Measurements from ENCODE around the gene LIN37.

The LIN37 gene

GRCh38 chr19:35777086-35777841 lies 28.9 kb downstream of the LIN37 start:
- DNase-seq = no peak

DNA sequence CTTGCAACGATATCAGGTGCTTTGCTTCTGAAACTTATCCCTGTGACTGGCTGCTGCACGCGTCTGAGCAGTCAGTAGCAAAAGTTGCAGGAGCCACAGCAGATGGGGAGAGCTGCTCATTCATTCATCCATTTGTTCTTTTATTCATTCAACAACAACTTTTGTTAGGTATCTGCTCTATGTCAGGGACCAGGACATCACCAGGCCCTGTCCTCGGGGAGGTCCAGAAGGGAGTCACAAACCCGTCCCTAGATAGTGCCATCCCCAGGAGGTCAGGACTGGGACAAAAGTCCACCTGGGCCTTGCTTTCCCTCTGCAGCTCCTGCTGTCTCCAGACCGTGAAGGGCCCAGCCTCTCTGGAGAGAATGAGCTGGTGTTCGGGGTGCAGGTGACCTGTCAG lies 29.6 kb downstream of the LIN37 start:
- DNase-seq = no peak

DNA sequence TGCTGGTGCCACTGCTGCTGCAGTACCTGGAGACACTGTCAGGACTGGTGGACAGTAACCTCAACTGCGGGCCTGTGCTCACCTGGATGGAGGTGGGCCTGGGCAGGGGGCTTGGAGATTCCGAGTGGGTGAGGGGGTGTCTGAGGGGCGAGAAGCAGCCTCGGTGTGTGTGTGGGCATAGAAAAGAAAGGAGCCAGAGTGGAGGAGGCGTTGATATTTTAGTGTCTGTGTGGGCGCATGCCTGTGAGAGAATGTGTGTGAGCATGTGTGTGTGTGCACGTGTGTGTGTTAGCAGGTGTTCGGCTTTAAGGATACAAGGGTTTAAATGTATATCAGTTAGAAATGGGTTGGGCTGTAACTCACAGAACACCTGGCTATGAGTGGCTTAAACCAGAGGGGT lies 30.7 kb downstream of the LIN37 start:
- no peak for DNase-seq

DNA sequence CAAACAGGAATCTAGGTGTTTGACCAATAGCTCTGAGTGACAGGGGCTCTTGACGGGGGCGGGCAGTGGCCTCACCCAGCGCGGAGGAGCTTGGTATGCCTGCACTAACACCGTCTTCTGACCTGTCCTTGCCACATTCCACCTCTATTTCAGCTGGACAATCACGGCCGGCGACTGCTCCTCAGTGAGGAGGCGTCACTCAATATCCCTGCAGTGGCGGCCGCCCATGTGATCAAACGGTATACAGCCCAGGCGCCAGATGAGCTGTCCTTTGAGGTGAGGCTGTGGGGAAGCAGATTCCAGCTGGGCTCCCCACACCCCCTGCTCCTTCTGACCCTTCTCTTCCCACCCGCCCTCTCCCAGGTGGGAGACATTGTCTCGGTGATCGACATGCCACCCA lies 31.7 kb downstream of the LIN37 start:
- no peak for DNase-seq

DNA sequence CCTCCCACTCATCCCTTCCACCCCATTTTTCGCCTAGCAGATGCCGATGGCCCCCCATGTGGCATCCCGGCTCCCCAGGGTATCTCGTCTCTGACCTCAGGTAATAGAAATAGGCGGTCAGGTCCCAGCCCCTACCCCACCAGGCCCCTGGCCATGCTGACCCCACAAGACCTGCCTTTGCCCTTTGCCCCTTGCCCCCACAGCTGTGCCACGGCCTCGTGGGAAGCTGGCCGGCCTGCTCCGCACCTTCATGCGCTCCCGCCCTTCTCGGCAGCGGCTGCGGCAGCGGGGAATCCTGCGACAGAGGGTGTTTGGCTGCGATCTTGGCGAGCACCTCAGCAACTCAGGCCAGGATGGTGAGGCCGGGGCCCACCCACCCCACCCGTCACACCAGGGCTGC lies 32.3 kb downstream of the LIN37 start:
- no peak for DNase-seq

DNA sequence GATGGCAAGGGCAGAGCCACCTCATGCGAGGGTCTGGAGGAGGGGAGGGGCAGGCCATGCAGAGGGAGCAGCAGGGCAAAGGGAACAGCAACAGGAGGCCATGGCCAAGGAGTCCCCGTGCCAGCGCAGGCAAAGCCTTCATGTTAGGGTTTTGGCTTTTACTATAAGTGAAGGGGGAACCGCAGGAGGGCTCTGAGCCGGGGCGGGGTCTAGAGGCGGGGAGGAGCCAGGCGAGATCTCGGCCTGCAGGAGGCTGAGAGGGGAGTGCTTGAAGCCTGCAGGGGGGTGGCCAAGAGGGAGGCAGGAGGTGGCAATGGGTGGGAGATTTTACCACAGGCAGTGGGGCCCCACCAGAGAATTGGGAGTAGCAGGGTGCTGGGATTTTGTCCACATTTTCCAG lies 33.3 kb downstream of the LIN37 start:
- no peak for DNase-seq

DNA sequence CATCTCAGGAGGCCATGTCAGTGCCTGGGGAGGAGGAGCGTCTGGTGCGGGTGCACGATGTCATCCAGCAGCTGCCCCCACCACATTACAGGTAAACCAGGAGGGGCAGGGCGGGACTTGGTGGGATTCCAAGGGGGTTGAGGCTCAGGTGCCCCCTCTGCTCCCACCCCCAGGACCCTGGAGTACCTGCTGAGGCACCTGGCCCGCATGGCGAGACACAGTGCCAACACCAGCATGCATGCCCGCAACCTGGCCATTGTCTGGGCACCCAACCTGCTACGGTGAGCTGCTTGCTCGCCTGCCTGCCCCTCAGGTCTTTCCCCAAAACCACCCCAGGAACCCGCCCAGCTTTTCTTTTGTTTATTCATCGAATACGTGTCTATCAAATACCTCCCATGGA lies 34.2 kb downstream of the LIN37 start:
- no peak for DNase-seq

GRCh38 chr19:35783469-35784434 lies 35.4 kb downstream of the LIN37 start:
- no peak for DNase-seq

DNA sequence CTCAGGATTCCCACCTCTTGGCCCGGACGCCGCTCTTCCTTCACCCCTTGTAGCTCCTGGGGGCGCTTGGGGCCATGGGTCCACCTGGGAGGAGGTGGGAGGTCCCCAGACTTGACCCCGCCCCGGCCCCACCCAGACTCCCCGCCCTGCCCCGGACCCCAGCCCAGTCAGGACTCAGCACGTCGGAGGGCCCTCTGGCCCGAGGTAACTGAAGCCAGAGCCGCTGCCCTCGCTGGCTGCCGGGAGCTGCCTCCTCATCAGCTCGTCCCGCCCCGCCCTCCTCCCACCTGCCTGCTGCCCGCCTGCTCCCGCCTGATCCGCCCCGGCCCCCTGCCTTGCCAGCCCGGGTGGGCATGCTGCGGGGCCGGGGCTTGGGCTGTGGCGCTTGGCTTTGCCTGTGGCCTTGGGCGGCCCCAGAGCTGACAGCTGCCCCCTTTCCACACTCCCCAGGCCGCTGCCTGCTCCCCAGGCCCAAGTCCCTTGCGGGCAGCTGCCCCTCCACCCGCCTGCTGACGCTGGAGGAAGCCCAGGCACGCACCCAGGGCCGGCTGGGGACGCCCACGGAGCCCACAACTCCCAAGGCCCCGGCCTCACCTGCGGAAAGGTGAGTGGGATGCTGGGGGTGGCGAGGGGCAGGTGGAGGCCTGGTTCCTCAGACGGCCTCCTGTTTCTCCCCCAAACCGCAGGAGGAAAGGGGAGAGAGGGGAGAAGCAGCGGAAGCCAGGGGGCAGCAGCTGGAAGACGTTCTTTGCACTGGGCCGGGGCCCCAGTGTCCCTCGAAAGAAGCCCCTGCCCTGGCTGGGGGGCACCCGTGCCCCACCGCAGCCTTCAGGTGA lies 36.3 kb downstream of the LIN37 start:
- DNase-seq = no peak

- DNase-seq = no peak
These were observed 36.9 kb downstream of the LIN37 start for GRCh38 chr19:35785339-35785627.

GRCh38 chr19:35786299-35787160 lies 38.2 kb downstream of the LIN37 start:
- no peak for DNase-seq

- DNase-seq = no peak
These were observed 38.9 kb downstream of the LIN37 start for GRCh38 chr19:35787227-35787799.

DNA sequence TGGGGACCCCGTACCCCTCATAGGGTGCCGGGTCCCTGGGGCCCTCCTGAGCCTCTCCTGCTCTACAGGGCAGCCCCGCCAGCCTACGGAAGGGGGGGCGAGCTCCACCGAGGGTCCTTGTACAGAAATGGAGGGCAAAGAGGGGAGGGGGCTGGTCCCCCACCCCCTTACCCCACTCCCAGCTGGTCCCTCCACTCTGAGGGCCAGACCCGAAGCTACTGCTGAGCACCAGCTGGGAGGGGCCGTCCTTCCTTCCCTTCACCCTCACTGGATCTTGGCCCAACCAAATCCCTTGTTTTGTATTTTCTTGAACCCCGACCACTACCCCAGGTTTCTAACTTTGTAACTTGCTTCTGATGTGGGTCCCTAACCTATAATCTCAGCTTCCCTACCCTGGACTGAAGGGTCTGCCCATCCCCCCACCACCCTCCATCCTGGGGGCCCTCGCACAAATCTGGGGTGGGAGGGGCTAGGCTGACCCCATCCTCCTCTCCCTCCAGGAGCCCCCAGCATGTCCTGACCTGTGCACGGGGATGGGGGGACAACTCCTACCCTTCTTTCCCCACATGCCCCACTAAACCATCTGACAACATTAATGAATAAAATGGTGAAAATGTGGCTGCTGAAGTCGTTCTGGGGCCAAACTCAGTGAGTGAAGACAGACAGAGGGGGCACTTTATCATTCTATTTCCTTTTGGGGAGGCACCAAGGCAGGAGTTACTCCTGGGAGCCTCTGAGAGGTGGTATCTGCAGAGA lies 40.0 kb downstream of the LIN37 start:
- no peak for DNase-seq

DNA sequence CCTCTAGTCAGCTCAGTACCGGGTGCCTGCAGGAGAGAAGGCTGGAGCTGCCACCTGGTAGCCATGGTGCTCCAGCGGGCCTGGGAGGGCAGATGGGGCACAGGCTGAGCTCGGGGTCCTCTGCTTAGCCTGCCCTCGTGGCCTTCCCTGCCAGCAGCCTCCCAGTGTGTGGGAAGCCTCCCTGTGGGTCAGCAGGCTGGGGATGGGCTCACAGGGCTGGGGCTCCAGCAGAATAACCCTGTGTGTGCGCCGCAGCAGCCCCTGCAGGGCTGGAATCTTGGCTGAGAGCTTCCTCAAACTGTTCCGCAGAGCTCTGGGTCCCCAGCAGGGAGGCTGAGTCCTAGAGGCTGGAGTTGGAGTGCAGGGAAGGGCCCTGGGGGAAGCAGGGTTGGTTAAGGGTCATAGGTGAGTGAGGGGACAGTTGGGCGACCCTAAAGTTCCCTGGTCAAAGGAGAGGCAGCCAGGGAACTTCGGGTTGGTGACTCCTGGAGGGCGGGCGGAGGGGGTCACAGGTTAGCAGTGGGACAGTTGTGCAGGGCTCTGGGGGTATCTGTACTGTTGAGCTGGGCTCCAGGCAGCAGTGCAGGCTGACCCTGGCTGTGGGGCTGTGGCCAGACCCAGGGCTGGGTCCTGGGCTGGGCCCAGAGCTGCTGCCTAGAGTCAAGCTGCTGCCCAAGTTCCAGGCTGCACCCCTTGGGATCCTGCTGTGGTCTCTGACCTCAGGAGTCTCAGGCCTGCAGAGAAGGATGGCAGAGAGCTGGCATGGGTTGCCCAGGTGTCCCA lies 41.0 kb downstream of the LIN37 start:
- DNase-seq = no peak

DNA sequence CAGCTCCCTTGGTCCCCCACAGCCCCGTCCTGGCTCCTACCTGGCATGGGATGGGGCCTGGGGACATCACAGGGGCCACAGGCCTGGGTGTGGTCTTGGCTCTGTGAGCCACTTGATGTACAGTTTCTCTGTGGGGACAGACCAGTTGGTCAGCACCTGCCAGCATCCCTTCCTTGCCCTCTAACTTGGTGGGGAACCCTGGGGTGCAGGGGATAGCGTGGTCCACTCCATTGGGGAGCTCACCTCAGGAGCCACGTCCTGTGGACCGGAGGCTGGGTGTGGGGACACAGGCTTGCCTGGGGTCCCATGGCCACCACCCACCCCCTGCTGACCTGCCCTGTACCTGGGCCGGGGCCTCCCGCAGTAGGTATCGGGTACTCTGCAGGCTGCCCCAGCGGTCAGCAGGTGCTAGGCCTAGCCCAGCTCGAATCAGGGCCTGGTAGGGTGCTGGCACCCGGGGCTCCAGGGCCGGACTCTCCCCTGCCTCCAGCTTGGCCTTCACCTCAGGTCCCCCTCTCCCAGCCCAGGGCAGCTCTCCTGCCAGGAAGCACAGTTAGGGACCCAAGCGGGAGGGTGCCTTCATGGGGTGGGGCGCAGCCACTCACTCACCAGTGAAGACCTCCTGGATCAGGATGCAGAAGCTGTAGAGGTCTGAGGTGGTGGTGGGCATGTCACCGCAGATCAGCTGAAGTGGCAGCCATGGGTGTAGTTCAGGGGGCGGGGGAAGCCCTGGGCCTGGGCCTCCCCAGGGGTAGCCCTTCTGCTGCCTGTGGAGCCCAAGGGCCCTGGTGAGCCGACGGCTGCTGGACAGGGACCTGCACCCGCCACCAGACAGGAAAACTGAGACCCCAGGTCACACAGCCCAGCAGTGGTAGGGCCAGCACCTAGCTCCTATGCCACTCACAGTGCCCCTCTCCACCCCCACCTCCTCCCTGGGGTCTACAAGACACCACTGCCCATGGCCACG lies 41.9 kb downstream of the LIN37 start:
- no peak for DNase-seq

DNA sequence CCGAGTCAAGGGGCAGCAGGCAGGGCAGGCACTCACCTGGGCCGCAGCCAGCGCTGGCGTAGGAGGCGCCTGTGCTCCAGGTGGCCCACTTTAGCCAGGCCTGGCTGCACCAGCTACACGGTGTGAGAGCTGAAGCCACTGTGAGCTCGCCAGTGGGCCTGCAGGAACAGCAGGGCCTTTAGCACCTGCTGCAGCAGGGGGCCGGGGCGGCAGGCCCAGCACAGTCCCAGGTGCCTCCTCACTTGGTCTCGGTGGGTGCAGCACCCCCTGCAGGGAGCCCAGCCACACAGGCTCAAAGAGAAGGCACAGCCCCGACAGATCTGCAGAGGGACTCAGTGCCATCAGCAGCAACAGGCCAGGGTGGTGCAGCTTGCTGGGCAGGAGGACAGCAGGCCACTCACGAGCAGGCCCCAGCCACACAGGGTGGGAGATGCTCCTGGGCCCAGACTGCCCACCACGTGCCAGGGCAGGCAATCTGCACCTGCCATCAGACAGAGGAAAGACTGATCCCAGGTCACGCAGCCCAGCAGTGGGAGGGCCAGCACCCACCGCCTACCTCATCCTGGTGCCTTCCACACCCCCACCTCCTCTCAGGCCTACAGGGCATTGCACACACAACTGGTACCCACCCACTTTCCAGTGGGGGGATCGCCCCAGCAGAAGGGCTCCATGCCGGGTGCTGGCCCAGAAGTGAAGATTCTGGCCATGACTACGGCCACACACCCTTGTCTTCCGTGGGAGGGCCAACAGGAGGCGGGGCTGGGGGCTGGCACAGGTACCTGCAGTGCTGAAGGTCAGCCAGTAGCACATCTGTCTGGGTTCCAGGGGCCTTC lies 42.8 kb downstream of the LIN37 start:
- no peak for DNase-seq

- DNase-seq = no peak
These were observed 43.5 kb downstream of the LIN37 start for GRCh38 chr19:35791814-35792279.

DNA sequence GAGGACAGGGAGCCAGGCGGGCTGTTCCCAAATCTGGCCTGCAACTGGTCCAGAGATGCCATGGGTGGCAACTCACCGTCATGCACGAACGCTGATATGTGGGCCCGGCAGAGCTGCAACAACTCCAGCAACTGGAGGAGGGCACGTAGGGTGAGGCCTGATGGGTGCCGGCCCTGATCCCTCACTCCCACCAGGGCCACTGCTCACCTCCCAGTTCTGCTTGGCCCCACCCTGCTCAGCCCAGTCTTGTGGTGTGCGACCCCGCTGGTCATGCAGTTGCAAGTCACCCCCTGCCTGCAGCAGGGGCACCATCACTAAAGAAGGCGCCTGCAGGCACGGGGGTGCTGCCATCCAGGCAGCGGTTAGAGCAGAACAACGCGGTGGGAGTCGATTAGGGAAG lies 43.9 kb downstream of the LIN37 start:
- DNase-seq = no peak
